K562 (cell line): ENCODE results near the gene SLC9A2. TPM values are rescaled to one million over a fixed set of nuclear protein-coding genes. Genes with fewer than 3 reads are reported as not detected.
A peak's percentile ranks its signal among the peaks of the same experiment; 100 is the strongest.

ENCODE experiments used
- EHMT2 ChIP-seq: fragments of 450-650 bp; IDR thresholded peaks from 2 replicates; pipeline ENCODE4 v1.6.1; 2018; ENCODE audit warnings: antibody characterized with exemption
- ELF1 ChIP-seq: fragments of 200-800 bp; sonication (Bioruptor generic); IDR thresholded peaks from 2 replicates; pipeline ENCODE4 v1.6.1; 2016; ENCODE audit warnings: missing genetic modification characterization, missing compliant biosample characterization
- ELF4 ChIP-seq: fragments of 450-650 bp; formaldehyde crosslinking; IDR thresholded peaks from 2 replicates; pipeline ENCODE4 v1.4.0; 2022; ENCODE audit warnings: missing genetic modification characterization
- LEF1 ChIP-seq: fragments of 450-650 bp; IDR thresholded peaks from 2 replicates; pipeline ENCODE4 v1.6.1; 2016; ENCODE audit warnings: mild to moderate bottlenecking
- SLC30A9 ChIP-seq: fragments of 250-450 bp; sonication (Bioruptor Pico); IDR thresholded peaks from 2 replicates; pipeline ENCODE4 v1.8.0; 2022; ENCODE audit warnings: mild to moderate bottlenecking, moderate library complexity
- SUPT5H ChIP-seq: fragments of 450-650 bp; IDR thresholded peaks from 2 replicates; pipeline ENCODE4 v1.6.1; 2016
- TRIM28 ChIP-seq: fragments of 450-650 bp; IDR thresholded peaks from 2 replicates; pipeline ENCODE4 v1.6.1; 2017
- ZNF280A ChIP-seq: fragments of 450-650 bp; IDR thresholded peaks from 2 replicates; pipeline ENCODE4 v1.6.1; 2018; ENCODE audit warnings: mild to moderate bottlenecking, low read depth; ENCODE audit not compliant: partially characterized antibody
- ZNF592 ChIP-seq: fragments of 450-650 bp; IDR thresholded peaks from 2 replicates; pipeline ENCODE4 v1.6.1; 2017; ENCODE audit warnings: antibody characterized with exemption, mild to moderate bottlenecking
- ZNF717 ChIP-seq: fragments of 250-450 bp; sonication (Bioruptor Pico); IDR thresholded peaks from 2 replicates; pipeline ENCODE4 v1.5.0; 2021
- ZNF764 ChIP-seq: fragments of 250-450 bp; sonication (Bioruptor Pico); IDR thresholded peaks from 2 replicates; pipeline ENCODE4 v1.4.0; 2020; ENCODE audit warnings: low read depth, mild to moderate bottlenecking, moderate library complexity
- polyA plus RNA-seq, 8 experiments: library from polyadenylated mRNA; depleted of rRNA in 4 of 8; stranded (reverse) in 5 of 8; unstranded in 3 of 8; fragments of >200 nt; fragmentation: Nextera tagmentation in 2 of 8; fragmentation: Illumina TruSeq in 1 of 8; extraction: Ambion mirVana in 2 of 8; extraction: Trizol in 1 of 8; gene quantifications; 2 replicates each; pipeline versions ENCODE4 v1.2.1 to v1.2.3, GENCODE V29; 2011 to 2014; ENCODE audit warnings: inconsistent platforms in 1 of 8, missing spikeins in 1 of 8
- total RNA-seq, 7 experiments: library from RNA; depleted of rRNA in 6 of 7; stranded (reverse); fragments of >200 nt in 6 of 7; fragmentation: Illumina TruSeq in 2 of 7; extraction: Trizol in 2 of 7; gene quantifications; 2 replicates each; pipeline versions ENCODE4 v1.2.1 to v1.2.3, GENCODE V29; 2011 to 2021; ENCODE audit warnings: low replicate concordance in 1 of 7
- TF ChIP-seq, protein P1 (sequence below): fragments of 250-450 bp; sonication (Bioruptor Pico); IDR thresholded peaks from 2 replicates; pipeline ENCODE4 v1.4.0; 2020; ENCODE audit warnings: mild to moderate bottlenecking, moderate library complexity, borderline replicate concordance
- TF ChIP-seq, protein P2 (sequence below): sonication (generic); formaldehyde crosslinking; IDR thresholded peaks from 2 replicates; pipeline ENCODE4 v1.8.1; 2023; ENCODE audit warnings: missing genetic modification reagents, mild to moderate bottlenecking, borderline replicate concordance

Gene SLC9A2
- total and polyA plus RNA-seq, 9 of the 15 experiments (the other 6 are each of a cell fraction or from before 2014, with no cell fraction given) = 0.45 to 3.3 (median 1.6) TPM

DNA sequence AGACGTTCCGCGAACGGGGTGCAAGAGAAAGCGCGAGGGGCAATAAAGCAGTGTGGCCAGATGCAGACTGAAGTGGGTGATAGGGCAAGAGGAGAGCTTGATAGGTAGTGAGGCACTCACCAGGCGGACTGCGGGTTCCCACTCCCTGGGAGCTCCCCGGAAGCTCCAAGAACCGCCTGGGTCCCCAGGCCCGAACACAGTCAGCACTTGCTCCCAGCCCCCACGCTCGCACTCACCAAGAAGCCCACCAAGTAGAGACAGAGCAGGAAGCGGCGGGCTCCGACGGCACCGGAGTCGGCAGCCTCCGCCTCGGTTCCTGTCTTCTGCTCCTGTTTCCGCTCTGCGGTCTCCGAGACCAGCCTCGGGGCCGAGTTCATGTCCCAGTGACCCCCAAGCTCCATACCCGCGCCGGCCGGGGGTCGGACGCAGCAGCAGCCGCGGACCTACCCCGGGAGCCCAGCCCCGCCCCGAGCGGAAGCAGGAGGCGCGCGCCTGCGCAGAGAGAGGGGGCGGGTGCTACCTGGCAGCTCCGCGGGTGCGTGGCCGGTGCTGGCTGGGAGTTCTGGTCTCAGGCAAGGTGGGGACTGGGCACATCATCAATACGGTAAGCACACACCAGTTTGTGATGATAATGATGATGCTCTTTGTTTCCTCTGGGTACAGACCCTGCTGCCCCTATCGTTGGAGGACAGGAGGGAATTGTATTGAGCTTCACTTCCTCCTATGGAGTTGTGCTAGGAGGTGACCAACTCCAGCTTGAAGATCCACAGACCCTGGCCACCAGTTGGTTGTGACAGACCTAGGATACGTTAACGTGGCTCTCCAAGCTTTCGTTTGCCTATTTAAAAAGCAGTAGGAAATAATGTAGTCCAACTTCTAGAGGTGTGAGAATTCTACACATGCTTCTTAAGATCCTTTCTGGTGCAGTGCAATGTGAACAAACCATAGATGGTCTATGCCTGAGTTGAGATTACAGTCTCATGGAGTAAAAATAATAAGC, 117.4 kb downstream of the SLC9A2 start (continued):
- TF ChIP-seq ZNF592 = no peak
- TF ChIP-seq ELF1 = peak; percentile 60; the same call in 1 of the 2 replicates
- TF ChIP-seq TRIM28 = no peak
- no peak for TF ChIP-seq ZNF280A
- TF ChIP-seq, protein P1, sequence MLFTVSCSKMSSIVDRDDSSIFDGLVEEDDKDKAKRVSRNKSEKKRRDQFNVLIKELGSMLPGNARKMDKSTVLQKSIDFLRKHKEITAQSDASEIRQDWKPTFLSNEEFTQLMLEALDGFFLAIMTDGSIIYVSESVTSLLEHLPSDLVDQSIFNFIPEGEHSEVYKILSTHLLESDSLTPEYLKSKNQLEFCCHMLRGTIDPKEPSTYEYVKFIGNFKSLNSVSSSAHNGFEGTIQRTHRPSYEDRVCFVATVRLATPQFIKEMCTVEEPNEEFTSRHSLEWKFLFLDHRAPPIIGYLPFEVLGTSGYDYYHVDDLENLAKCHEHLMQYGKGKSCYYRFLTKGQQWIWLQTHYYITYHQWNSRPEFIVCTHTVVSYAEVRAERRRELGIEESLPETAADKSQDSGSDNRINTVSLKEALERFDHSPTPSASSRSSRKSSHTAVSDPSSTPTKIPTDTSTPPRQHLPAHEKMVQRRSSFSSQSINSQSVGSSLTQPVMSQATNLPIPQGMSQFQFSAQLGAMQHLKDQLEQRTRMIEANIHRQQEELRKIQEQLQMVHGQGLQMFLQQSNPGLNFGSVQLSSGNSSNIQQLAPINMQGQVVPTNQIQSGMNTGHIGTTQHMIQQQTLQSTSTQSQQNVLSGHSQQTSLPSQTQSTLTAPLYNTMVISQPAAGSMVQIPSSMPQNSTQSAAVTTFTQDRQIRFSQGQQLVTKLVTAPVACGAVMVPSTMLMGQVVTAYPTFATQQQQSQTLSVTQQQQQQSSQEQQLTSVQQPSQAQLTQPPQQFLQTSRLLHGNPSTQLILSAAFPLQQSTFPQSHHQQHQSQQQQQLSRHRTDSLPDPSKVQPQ (CRISPR knock-in tag) = no peak
- no peak for TF ChIP-seq SLC30A9 (CRISPR knock-in tag)
- TF ChIP-seq ZNF764 (CRISPR knock-in tag) = no peak
- TF ChIP-seq LEF1 = no peak
- TF ChIP-seq ELF4 (CRISPR knock-in tag) = 0 out of 2 replicates have a peak, but pooled peaks have one; percentile 6
- TF ChIP-seq ZNF717 = no peak
- TF ChIP-seq, protein P2, sequence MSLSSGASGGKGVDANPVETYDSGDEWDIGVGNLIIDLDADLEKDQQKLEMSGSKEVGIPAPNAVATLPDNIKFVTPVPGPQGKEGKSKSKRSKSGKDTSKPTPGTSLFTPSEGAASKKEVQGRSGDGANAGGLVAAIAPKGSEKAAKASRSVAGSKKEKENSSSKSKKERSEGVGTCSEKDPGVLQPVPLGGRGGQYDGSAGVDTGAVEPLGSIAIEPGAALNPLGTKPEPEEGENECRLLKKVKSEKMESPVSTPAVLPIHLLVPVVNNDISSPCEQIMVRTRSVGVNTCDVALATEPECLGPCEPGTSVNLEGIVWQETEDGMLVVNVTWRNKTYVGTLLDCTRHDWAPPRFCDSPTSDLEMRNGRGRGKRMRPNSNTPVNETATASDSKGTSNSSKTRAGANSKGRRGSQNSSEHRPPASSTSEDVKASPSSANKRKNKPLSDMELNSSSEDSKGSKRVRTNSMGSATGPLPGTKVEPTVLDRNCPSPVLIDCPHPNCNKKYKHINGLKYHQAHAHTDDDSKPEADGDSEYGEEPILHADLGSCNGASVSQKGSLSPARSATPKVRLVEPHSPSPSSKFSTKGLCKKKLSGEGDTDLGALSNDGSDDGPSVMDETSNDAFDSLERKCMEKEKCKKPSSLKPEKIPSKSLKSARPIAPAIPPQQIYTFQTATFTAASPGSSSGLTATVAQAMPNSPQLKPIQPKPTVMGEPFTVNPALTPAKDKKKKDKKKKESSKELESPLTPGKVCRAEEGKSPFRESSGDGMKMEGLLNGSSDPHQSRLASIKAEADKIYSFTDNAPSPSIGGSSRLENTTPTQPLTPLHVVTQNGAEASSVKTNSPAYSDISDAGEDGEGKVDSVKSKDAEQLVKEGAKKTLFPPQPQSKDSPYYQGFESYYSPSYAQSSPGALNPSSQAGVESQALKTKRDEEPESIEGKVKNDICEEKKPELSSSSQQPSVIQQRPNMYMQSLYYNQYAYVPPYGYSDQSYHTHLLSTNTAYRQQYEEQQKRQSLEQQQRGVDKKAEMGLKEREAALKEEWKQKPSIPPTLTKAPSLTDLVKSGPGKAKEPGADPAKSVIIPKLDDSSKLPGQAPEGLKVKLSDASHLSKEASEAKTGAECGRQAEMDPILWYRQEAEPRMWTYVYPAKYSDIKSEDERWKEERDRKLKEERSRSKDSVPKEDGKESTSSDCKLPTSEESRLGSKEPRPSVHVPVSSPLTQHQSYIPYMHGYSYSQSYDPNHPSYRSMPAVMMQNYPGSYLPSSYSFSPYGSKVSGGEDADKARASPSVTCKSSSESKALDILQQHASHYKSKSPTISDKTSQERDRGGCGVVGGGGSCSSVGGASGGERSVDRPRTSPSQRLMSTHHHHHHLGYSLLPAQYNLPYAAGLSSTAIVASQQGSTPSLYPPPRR (CRISPR knock-in tag) = no peak
- TF ChIP-seq EHMT2 = no peak
- TF ChIP-seq SUPT5H = peak; percentile 86
